A549 (cell line): ENCODE measurements around the gene PLA2G1B. TPM values are rescaled to one million over a fixed set of nuclear protein-coding genes. Genes with fewer than 3 reads are reported as not detected.

Experiments
- ATAC-seq, 2 experiments: fragments of 200-7000 bp in 1 of 2; fragments of >200 bp in 1 of 2; cut with Nextera tagmentation in 1 of 2; cut with Tn5 transposase in 1 of 2; 3 replicates each; pipeline versions ENCODE4 v1.8.0 to v1.9.1; 2018 to 2020; ENCODE audit warnings: mild to moderate bottlenecking in 1 of 2, moderate library complexity in 1 of 2
- CTCF ChIA-PET: fragments of 300-600 bp; sonication (Branson Sonifier 250); formaldehyde crosslinking; extraction: SDS; loops from one replicate; lab custom pipeline; 2021; ENCODE audit warnings: antibody characterized with exemption, inconsistent platforms; lab: Yijun Ruan, JAX
- POLR2A ChIA-PET: fragments of 350-600 bp; formaldehyde crosslinking; extraction: SDS; loops from one replicate; lab custom pipeline; 2021; ENCODE audit warnings: antibody characterized with exemption, inconsistent platforms; lab: Yijun Ruan, JAX
- DNase-seq, 2 experiments: peaks; one replicate each; pipeline versions ENCODE4 v3.0.0 to v3.0.0-alpha.2; 2011 to 2016; ENCODE audit warnings: low read depth in 1 of 2, low spot score in 1 of 2
- FAIRE-seq: peaks from 2 replicates; lab custom pipeline; 2011; peaks lifted over from hg19 to GRCh38; lab: Jason Lieb, UNC
- H3K27ac ChIP-seq, 2 experiments: fragments of >200 bp; sonication (Bioruptor Twin); formaldehyde crosslinking; 3 replicates each; pipeline ENCODE4 v1.5.1; 2016 to 2017
- H3K4me1 ChIP-seq: fragments of >200 bp; sonication (Bioruptor Twin); formaldehyde crosslinking; 3 replicates; pipeline ENCODE4 v1.6.1; 2016
- H3K4me2 ChIP-seq: fragments of >200 bp; sonication (Bioruptor Twin); formaldehyde crosslinking; 3 replicates; pipeline ENCODE4 v1.6.1; 2016
- H3K4me3 ChIP-seq: fragments of >200 bp; sonication (Bioruptor Twin); formaldehyde crosslinking; 3 replicates; pipeline ENCODE4 v1.5.1; 2016
- H3K9me3 ChIP-seq: fragments of >200 bp; sonication (Bioruptor Twin); formaldehyde crosslinking; 3 replicates; pipeline ENCODE4 v1.6.1; 2016
- CEBPB ChIP-seq, 2 experiments: fragments of >200 bp in 1 of 2; sonication (Bioruptor Twin) in 1 of 2; formaldehyde crosslinking in 1 of 2; IDR thresholded peaks; 2 replicates each; pipeline ENCODE4 v1.6.1; 2012 to 2016
- E2F6 ChIP-seq: IDR thresholded peaks from 2 replicates; pipeline ENCODE4 v1.6.1; 2012; ENCODE audit warnings: low read depth, borderline replicate concordance
- EHMT2 ChIP-seq: fragments of 200-600 bp; sonication (generic); IDR thresholded peaks from 2 replicates; pipeline ENCODE4 v1.6.1; 2016; ENCODE audit warnings: antibody characterized with exemption, low read depth, mild to moderate bottlenecking, moderate library complexity
- FOSL2 ChIP-seq, 2 experiments: fragments of 450-650 bp in 1 of 2; fragments of >200 bp in 1 of 2; sonication (Bioruptor Twin) in 1 of 2; formaldehyde crosslinking; IDR thresholded peaks; 2 replicates each; pipeline versions ENCODE4 v1.5.0 to v1.6.1; 2016 to 2020; ENCODE audit warnings: mild to moderate bottlenecking in 1 of 2, moderate library complexity in 1 of 2
- GATA3 ChIP-seq: IDR thresholded peaks from 2 replicates; pipeline ENCODE4 v1.6.1; 2012; ENCODE audit warnings: borderline replicate concordance
- SMC3 ChIP-seq: fragments of >200 bp; sonication (Bioruptor Twin); formaldehyde crosslinking; IDR thresholded peaks from 3 replicates; pipeline ENCODE4 v1.6.1; 2018; ENCODE audit warnings: inconsistent platforms
- TP53 ChIP-seq: fragments of 250-450 bp; sonication (Bioruptor Pico); IDR thresholded peaks from 2 replicates; pipeline ENCODE4 v1.5.0; 2021; ENCODE audit warnings: mild to moderate bottlenecking, moderate library complexity
- WGBS: methylation state at CpG from one replicate; pipeline ENCODE4 v1.1.6; 2017; ENCODE audit errors: missing lambda C conversion rate; 5-methylcytosine and 5-hydroxymethylcytosine counted together
- polyA plus RNA-seq, 4 experiments: library from polyadenylated mRNA; depleted of rRNA in 3 of 4; stranded (reverse); fragments of >200 nt; fragmentation: RNase III in 1 of 4; extraction: RNeasy Plus Mini Kit Qiagen cat#74134 plus additional on column Dnase treatment in 1 of 4; gene quantifications; 2 replicates in 3 of 4; 3 replicates in 1 of 4; pipeline ENCODE4 v1.2.3, GENCODE V29; 2011 to 2017
- small RNA-seq, 6 experiments: library from RNA; depleted of rRNA; stranded (forward); fragments of <200 nt; gene quantifications; one replicate each; pipeline ENCODE3, GENCODE V24; 2012

The PLA2G1B gene
- polyA plus RNA-seq, 2 of the 4 experiments (the other 2 are of a cell fraction), result 0.21 TPM; not detected in 1

DNA sequence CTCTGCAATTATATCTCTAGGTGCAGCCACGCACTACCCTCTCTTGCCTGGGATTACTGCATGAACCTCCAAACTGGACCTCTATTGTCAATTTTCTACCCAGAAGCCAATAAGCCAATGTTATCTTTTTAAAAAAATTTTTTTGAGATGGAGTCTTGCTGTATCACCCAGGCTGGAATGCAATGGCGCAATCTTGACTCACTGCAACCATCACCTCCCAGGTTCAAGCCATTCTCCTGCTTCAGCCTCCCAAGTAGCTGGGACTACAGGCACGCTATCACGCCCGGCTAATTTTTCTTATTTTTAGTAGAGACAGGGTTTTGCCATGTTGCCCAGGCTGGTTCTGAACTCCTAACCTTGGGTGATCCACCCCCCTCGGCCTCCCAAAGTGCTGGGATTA lies 50.8 kb downstream of the PLA2G1B start:
- POLR2A ChIA-PET, result interaction anchor here (1.6 kb wide), 1 partner anchor 14 kb away, joined by 9 read pairs; the partner anchor contains the start of gene RNU4-2
- Histone ChIP-seq H3K4me1 (peaks cover 23% of the 10 kb centered on the region), H3K4me3 (no peak overlapping the region)
- no peak for FAIRE-seq
- peak in 1 of 2 experiments; percentile 52; a peak in 3 of 6 replicates for ATAC-seq
- TF ChIP-seq E2F6, result no peak
- no peak for TF ChIP-seq SMC3
- no peak for TF ChIP-seq EHMT2
- TF ChIP-seq TP53 (CRISPR knock-in tag), result no peak
- TF ChIP-seq CEBPB (IDR thresholded peaks at IDR 0.05), result peak; percentile 56 to 83; a peak in 3 of 4 replicates
- TF ChIP-seq FOSL2 (IDR thresholded peaks at IDR 0.05), result no peak
- peak; percentile 58 for TF ChIP-seq FOSL2 (CRISPR knock-in tag; IDR thresholded peaks at IDR 0.05)
- no peak for TF ChIP-seq GATA3
- TF ChIP-seq, all 56 proteins: peak for 2
- CTCF ChIA-PET, result interaction anchor here (3.8 to 43.7 kb wide), 2 partner anchors 11 to 52 kb away, joined by 29 to 1367 read pairs; partner anchors contain the start of gene PXN
- Histone ChIP-seq H3K9me3 (no peaks in the 10 kb centered on the region), H3K4me2 (peak overlapping the region; percentile 50), H3K27ac (peak overlapping the region; percentile 58 to 82)
- WGBS, result 66% methylated on average over 6 of the region's 6 CpGs
- peak in 1 of 2 experiments; percentile 58 for DNase-seq

Small RNA genes lying within 50 kb of the gene (small RNA-seq; reads per million reads assigned to genes)
- gene RNU4-1 (4.9 to 425 (median 44.7) reads per million in 6 experiments), gene RNU4-2 (12.8 to 1,807 (median 120) reads per million in 6 experiments), gene RNU6-1088P (0 reads per million in 6 experiments)

Other genes with a start within 250 kb of the PLA2G1B start
- gene RAB35, start 211.0 kb downstream of the PLA2G1B start, polyA plus RNA-seq (2011; rRNA removed), result 42.0 and 67.6 TPM in 2 replicates
- 44.0 to 49.5 TPM (median 47.8 TPM) in 3 replicates for gene RAB35, start 211.0 kb downstream of the PLA2G1B start, polyA plus RNA-seq (2017; fragmentation: RNase III; extraction: RNeasy Plus Mini Kit Qiagen cat#74134 plus additional on column Dnase treatment)
- 64.1 and 81.5 TPM in 2 replicates for gene GCN1, start 133.1 kb downstream of the PLA2G1B start, polyA plus RNA-seq (2011; rRNA removed)
- 43.2 to 50.8 TPM (median 45.8 TPM) in 3 replicates for gene GCN1, start 133.1 kb downstream of the PLA2G1B start, polyA plus RNA-seq (2017; fragmentation: RNase III; extraction: RNeasy Plus Mini Kit Qiagen cat#74134 plus additional on column Dnase treatment)
- 5,441 and 7,182 TPM in 2 replicates for gene RPLP0, start 126.7 kb downstream of the PLA2G1B start, polyA plus RNA-seq (2011; rRNA removed)
- 3,449 to 3,524 TPM (median 3,456 TPM) in 3 replicates for gene RPLP0, start 126.7 kb downstream of the PLA2G1B start, polyA plus RNA-seq (2017; fragmentation: RNase III; extraction: RNeasy Plus Mini Kit Qiagen cat#74134 plus additional on column Dnase treatment)
- 40.1 and 62.8 TPM in 2 replicates for gene PXN, start 62.0 kb downstream of the PLA2G1B start, polyA plus RNA-seq (2011; rRNA removed)
- 97.0 to 102 TPM (median 98.6 TPM) in 3 replicates for gene PXN, start 62.0 kb downstream of the PLA2G1B start, polyA plus RNA-seq (2017; fragmentation: RNase III; extraction: RNeasy Plus Mini Kit Qiagen cat#74134 plus additional on column Dnase treatment)
- gene RNU4-2, start 35.9 kb downstream of the PLA2G1B start, polyA plus RNA-seq (2011; rRNA removed), result under 0.01 TPM in 1 of 2 replicates, not detected in the other
- gene RNU4-2, start 35.9 kb downstream of the PLA2G1B start, polyA plus RNA-seq (2017; fragmentation: RNase III; extraction: RNeasy Plus Mini Kit Qiagen cat#74134 plus additional on column Dnase treatment), result not detected in 3 replicates
- gene RNU4-1, start 34.5 kb downstream of the PLA2G1B start, polyA plus RNA-seq (2011; rRNA removed), result not detected in 2 replicates
- gene RNU4-1, start 34.5 kb downstream of the PLA2G1B start, polyA plus RNA-seq (2017; fragmentation: RNase III; extraction: RNeasy Plus Mini Kit Qiagen cat#74134 plus additional on column Dnase treatment), result not detected in 3 replicates
- gene SIRT4, start 25.5 kb downstream of the PLA2G1B start, polyA plus RNA-seq (2011; rRNA removed), result 1.6 and 2.6 TPM in 2 replicates
- 0.87 to 1.6 TPM (median 0.95 TPM) in 3 replicates for gene SIRT4, start 25.5 kb downstream of the PLA2G1B start, polyA plus RNA-seq (2017; fragmentation: RNase III; extraction: RNeasy Plus Mini Kit Qiagen cat#74134 plus additional on column Dnase treatment)
- gene MSI1, start 41.4 kb upstream of the PLA2G1B start, polyA plus RNA-seq (2011; rRNA removed), result 0.44 and 0.72 TPM in 2 replicates
- gene MSI1, start 41.4 kb upstream of the PLA2G1B start, polyA plus RNA-seq (2017; fragmentation: RNase III; extraction: RNeasy Plus Mini Kit Qiagen cat#74134 plus additional on column Dnase treatment), result 1.0 to 1.9 TPM (median 1.4 TPM) in 3 replicates
- gene COX6A1, start 110.3 kb upstream of the PLA2G1B start, polyA plus RNA-seq (2011; rRNA removed), result 948 and 1,287 TPM in 2 replicates
- gene COX6A1, start 110.3 kb upstream of the PLA2G1B start, polyA plus RNA-seq (2017; fragmentation: RNase III; extraction: RNeasy Plus Mini Kit Qiagen cat#74134 plus additional on column Dnase treatment), result 709 to 768 TPM (median 759 TPM) in 3 replicates
- gene TRIAP1, start 118.6 kb upstream of the PLA2G1B start, polyA plus RNA-seq (2011; rRNA removed), result 97.9 and 114 TPM in 2 replicates
- 70.9 to 81.9 TPM (median 72.3 TPM) in 3 replicates for gene TRIAP1, start 118.6 kb upstream of the PLA2G1B start, polyA plus RNA-seq (2017; fragmentation: RNase III; extraction: RNeasy Plus Mini Kit Qiagen cat#74134 plus additional on column Dnase treatment)
- gene GATC, start 118.7 kb upstream of the PLA2G1B start, polyA plus RNA-seq (2011; rRNA removed), result 39.9 and 40.6 TPM in 2 replicates
- gene GATC, start 118.7 kb upstream of the PLA2G1B start, polyA plus RNA-seq (2017; fragmentation: RNase III; extraction: RNeasy Plus Mini Kit Qiagen cat#74134 plus additional on column Dnase treatment), result 19.7 to 22.5 TPM (median 20.6 TPM) in 3 replicates
- gene SRSF9, start 142.0 kb upstream of the PLA2G1B start, polyA plus RNA-seq (2011; rRNA removed), result 173 and 218 TPM in 2 replicates
- gene SRSF9, start 142.0 kb upstream of the PLA2G1B start, polyA plus RNA-seq (2017; fragmentation: RNase III; extraction: RNeasy Plus Mini Kit Qiagen cat#74134 plus additional on column Dnase treatment), result 288 to 316 TPM (median 306 TPM) in 3 replicates
- gene DYNLL1, start 168.3 kb upstream of the PLA2G1B start, polyA plus RNA-seq (2011; rRNA removed), result 744 and 825 TPM in 2 replicates
- gene DYNLL1, start 168.3 kb upstream of the PLA2G1B start, polyA plus RNA-seq (2017; fragmentation: RNase III; extraction: RNeasy Plus Mini Kit Qiagen cat#74134 plus additional on column Dnase treatment), result 700 to 848 TPM (median 735 TPM) in 3 replicates
- gene COQ5, start 201.4 kb upstream of the PLA2G1B start, polyA plus RNA-seq (2011; rRNA removed), result 84.9 and 100.0 TPM in 2 replicates
- gene COQ5, start 201.4 kb upstream of the PLA2G1B start, polyA plus RNA-seq (2017; fragmentation: RNase III; extraction: RNeasy Plus Mini Kit Qiagen cat#74134 plus additional on column Dnase treatment), result 46.6 to 49.6 TPM (median 48.9 TPM) in 3 replicates
- 118 and 137 TPM in 2 replicates for gene RNF10, start 206.6 kb upstream of the PLA2G1B start, polyA plus RNA-seq (2011; rRNA removed)
- 87.0 to 101 TPM (median 99.3 TPM) in 3 replicates for gene RNF10, start 206.6 kb upstream of the PLA2G1B start, polyA plus RNA-seq (2017; fragmentation: RNase III; extraction: RNeasy Plus Mini Kit Qiagen cat#74134 plus additional on column Dnase treatment)